Measurements from ENCODE around the gene SPATA18. TPM values are rescaled to one million over a fixed set of nuclear protein-coding genes. Genes with fewer than 3 reads are reported as not detected.
"Not testable (repeated sequence)": the region's sequence is repeated elsewhere in the genome, so short reads cannot be mapped to it uniquely, and the experiment has no call there.

Gene SPATA18
- total RNA-seq, 1 experiment from 2014 or later, result 0.37 TPM

DNA sequence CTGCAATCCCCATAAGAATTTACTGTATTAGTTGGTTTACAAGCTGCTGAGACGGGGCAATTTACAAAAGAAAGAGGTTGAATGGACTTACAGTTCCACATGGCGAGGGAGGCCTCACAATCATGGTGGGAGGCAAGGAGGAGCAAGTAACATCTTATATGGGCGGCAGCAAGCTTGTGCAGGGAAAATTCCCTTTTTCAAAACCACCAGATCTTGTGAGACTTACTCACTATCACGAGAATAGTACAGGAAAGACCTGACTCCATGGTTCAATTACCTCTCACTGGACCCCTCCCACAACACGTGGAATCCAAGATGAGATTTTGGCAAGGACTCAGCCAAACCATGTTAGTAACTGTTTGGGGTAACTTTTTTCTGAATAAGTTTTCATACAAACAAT, 1.8 kb upstream of the SPATA18 start:
- DNase-seq (ENCODE audit: low spot score), result no peak
- in situ Hi-C loops (cut with HindIII; ENCODE audit: low sequenced_read_pairs), result no loop called here

DNA sequence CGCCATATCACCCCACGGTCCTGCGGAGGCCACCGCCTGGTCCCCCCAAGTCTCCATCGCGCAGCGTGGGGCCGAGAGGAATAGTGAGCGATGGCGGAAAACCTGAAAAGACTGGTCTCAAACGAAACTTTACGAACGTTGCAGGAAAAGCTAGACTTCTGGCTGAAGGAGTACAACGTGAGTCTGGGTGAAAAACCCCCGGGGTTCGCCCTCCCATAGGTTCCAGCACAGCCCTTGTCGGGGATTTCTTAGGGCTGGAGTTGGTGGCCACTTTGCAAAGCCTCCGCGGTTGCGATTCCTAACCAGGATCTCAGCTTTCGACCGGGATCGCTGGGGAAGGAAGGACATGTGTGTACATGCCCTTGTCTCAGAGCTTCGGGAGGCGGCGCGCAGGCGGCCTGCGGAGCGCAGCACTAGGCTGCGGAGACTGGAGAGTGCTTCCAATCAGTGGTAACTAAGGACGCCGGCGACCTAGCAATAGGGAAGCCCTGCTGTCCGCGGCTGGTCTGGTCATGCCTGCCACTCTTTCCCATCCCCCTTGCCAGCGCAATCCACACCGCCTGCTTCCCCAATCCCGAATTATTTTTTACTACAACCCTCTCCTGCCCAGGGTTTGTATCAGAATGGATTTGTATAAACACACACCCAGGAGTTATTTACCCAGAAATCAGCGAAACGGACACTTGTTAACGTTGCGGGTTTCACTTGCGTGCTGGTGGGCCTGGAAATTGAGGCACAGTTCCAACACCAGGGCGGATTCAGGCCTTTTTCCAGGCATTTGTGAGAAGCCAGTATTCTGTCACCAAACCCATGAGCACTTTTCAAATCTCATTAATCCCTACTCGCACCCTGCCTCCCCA, 741 bp downstream of the SPATA18 start:
- peak; percentile 53 for DNase-seq (ENCODE audit: low spot score)
- in situ Hi-C loops (cut with HindIII; ENCODE audit: low sequenced_read_pairs), result no loop called here

GRCh38 chr4:52052475-52052780, 1.3 kb downstream of the SPATA18 start:
- in situ Hi-C loops (cut with HindIII; ENCODE audit: low sequenced_read_pairs), result no loop called here
- no peak for DNase-seq (ENCODE audit: low spot score)

- in situ Hi-C loops (cut with HindIII; ENCODE audit: low sequenced_read_pairs), result no loop called here
- DNase-seq (ENCODE audit: low spot score), result no peak
These were observed 3.1 kb downstream of the SPATA18 start for GRCh38 chr4:52054254-52054653.

DNA sequence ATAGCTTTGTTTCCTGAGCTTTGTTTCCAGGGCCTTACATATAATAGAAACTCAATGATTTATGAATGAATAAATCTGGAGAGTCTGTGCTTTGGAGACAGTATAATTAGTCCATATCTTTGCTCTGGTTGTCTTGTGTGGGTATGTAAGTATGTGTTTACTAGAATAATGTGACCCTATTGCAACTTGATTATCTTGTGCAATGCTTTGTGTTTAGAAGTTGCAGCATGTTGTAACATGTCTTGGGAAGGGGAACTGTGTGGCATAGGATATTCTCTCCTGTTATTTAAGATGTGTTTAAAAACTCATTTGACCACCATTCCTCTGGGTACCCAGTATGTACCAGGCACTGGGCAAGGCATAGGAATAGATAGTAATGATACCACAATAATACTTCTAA, 6.1 kb downstream of the SPATA18 start:
- DNase-seq (ENCODE audit: low spot score), result no peak
- in situ Hi-C loops (cut with HindIII; ENCODE audit: low sequenced_read_pairs), result no loop called here

DNA sequence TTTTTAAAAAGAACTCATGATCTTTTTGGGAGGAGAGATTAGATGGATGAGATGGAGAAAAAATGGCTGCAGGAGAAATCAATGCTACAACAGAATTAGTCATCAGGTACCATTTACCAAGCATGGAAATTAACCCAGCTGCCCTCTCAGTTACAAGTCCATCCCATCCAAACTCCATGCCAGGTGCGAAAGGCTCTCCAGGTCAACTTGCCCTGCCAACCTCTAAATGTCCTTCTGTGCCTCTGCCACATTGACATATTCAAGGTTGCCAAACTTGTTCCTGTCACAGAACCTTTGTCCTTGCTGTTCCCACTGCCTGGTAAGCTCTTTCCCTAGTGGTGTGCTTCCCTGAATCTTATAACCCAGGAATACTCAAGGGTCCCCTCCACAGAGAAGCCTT, 7.2 kb downstream of the SPATA18 start:
- in situ Hi-C loops (cut with HindIII; ENCODE audit: low sequenced_read_pairs), result no loop called here
- no peak for DNase-seq (ENCODE audit: low spot score)

DNA sequence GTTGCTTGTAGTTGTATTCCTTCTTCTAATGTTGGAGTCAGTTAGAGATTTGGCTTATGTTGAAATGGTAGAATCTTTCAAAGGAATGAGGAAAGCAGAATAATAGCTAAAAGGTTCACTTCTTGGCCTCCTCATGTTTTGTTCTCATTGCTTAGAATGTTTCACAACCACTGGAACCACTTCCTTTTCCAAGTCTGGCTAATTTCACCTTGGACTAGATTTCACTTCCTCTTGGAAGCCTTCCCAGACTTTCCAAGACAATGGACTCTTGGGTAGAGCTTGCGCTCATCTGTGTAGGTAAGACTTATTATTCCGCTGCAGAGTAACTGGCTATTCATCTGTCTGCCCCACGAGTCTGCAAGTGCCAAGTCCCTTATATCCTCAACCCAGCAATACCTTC, 8.3 kb downstream of the SPATA18 start:
- in situ Hi-C loops (cut with HindIII; ENCODE audit: low sequenced_read_pairs), result no loop called here
- no peak for DNase-seq (ENCODE audit: low spot score)

- in situ Hi-C loops (cut with HindIII; ENCODE audit: low sequenced_read_pairs), result no loop called here
- no peak for DNase-seq (ENCODE audit: low spot score)
These were observed 18.5 kb downstream of the SPATA18 start for GRCh38 chr4:52069571-52069970.

- in situ Hi-C loops (cut with HindIII; ENCODE audit: low sequenced_read_pairs), result no loop called here
- DNase-seq (ENCODE audit: low spot score), result no peak
These were observed 20.9 kb downstream of the SPATA18 start for GRCh38 chr4:52071791-52072546.

DNA sequence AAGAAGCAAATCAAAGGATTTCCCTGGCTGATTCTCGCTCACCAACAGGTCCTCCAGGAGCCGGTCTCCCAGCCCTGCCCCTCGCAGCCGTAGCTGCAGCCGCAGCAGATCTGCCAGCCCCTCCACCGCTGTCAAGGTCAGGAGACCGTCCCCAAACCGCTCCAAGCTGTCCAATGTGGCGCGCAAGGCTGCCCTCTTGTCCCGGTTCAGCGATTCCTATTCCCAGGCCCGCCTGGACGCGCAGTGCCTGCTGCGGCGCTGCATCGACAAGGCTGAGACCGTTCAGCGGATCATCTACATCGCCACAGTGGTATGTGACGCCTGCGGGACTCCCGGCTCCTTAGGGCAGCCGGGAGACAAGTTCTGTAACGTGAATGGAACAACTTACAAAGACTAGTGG, 25.6 kb downstream of the SPATA18 start:
- DNase-seq (ENCODE audit: low spot score), result no peak

GRCh38 chr4:52079659-52080058, 28.6 kb downstream of the SPATA18 start:
- in situ Hi-C loops (cut with HindIII; ENCODE audit: low sequenced_read_pairs), result no loop called here
- DNase-seq (ENCODE audit: low spot score), result no peak

More for the DNA sequence above, 25.6 kb downstream of the SPATA18 start:
- in situ Hi-C loops (cut with HindIII; ENCODE audit: low sequenced_read_pairs), result no loop called here

DNA sequence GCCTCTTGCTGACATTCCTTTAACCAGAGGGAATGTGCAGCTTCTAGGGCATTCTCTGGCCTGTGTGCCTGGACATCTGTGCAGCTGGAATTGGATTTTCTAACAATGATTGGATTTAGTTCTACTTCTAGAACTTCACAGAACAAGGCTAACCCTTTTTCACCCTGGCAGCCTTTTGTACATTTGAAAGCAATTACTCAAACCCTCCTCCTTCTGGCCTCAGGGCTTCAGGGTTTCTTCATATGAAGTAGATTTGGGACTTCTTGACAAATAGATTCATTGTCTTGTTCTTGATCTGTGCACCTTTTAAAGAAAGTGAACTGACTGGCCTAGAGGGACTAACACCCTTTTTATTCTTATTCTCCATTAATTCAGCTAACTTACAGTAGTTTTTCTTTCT, 30.1 kb downstream of the SPATA18 start:
- in situ Hi-C loops (cut with HindIII; ENCODE audit: low sequenced_read_pairs), result no loop called here

DNA sequence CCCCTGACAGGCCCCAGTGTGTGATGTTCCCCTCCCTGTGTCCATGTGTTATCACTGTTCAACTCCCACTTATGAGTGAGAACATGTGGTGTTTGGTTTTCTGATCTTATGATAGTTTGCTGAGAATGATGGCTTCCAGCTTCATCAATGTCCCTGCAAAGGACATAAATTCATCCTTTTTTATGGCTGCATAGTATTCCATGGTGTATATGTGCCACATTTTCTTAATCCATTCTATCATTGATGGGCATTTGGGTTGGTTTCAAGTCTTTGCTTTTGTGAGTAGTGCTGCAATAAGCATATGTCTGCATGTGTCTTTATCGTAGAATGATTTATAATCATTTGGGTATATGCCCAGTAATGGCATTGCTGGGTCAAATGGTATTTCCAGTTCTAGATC, 35.3 kb downstream of the SPATA18 start:
- DNase-seq (ENCODE audit: low spot score); in situ Hi-C loops (cut with HindIII; ENCODE audit: low sequenced_read_pairs): not testable (repeated sequence)

More for the DNA sequence above, 30.1 kb downstream of the SPATA18 start:
- DNase-seq (ENCODE audit: low spot score), result no peak

DNA sequence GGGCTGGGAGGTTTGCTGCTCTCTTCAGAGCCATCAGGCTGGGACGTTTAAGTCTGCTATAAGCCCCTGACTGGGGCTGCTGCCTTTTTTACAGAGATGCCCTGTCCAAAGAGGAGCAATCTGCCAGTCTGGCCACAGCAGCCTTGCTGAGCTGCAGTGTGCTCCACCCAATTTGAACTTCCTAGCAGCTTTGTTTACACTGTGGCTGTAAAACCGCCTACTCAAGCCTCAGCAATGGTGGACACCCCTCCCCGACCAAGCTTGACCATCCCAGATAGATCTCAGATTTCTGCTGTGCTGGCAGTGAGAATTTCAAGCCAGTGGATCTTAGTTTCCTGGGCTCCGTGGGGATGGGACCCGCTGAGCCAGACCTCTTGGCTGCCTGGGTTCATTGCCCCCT, 40.7 kb downstream of the SPATA18 start:
- DNase-seq (ENCODE audit: low spot score), result no peak
- in situ Hi-C loops (cut with HindIII; ENCODE audit: low sequenced_read_pairs), result no loop called here

DNA sequence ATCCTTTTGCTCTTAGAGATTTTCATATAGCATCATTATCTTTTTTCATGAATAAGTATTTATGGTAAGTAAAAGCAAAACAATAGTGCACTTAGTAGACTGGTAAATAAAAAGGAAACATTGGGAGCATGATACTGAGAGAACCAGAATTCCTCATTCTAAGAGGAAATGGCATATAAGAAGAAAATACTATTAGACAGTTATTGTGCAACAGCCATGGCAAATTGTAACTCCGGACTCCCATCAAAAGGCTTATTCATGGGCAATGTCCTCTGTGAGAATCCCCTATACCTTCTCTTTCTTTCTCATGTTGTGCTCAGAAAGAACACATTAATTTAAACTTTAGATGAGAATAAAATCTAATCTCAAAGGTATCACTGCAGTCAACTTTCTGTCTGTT, 42.4 kb downstream of the SPATA18 start:
- in situ Hi-C loops (cut with HindIII; ENCODE audit: low sequenced_read_pairs), result no loop called here

DNA sequence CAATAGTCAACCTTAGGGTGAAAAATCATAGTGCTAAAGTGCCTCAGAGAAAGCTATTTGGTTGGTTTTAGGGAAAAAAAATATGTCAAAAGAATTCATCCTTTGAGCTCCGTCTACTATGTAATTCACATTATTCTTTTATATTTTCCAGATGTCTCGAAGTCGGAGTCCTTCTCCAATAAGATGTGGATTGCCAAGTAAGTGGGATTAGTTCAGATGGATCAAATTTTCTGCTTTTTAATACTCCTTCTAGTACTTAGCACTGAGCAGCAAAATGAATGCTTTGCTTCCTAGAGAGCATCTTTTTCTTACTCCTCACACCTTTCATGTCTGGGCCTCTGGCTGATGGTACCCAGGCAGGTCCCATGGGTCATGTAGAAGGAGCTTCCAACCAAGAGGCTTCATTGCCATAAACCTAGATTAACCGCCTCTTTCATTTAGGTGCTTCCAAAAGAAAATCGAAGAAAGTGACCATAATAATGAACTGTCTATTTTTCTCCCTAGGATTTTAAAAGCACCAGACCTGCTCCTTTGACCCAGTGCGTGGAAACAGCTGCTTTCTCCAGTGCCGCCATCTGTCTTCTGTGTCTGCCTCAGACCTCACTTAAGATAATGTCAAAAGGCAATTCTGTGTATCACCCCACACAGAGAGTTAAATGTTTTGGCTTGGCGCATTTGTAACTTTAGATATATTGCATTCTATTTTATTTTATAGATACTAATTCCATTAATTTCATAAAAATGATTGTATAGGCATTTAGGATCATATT, 43.5 kb downstream of the SPATA18 start:
- no peak for DNase-seq (ENCODE audit: low spot score)
- in situ Hi-C loops (cut with HindIII; ENCODE audit: low sequenced_read_pairs), result no loop called here

More for the DNA sequence above, 42.4 kb downstream of the SPATA18 start:
- DNase-seq (ENCODE audit: low spot score), result no peak

DNA sequence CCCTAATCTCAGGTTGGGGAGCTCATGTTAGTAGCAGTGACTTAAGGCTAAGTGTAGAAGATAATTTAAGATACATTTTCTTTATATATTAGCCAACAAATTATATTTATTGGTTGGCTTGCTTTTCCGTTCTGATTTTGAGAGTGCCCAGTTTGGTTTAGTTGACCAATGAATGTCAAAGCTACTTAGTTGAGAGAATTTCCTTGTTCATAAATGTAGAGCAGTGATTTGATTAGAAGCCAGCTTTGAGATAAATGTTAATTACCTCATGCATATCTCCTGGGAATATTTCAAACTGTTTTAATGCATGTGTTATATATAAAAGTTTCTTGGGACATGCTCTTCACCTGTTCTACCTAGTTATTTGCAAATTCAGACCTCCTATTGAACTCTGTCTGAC, 44.3 kb downstream of the SPATA18 start:
- DNase-seq (ENCODE audit: low spot score), result no peak
- in situ Hi-C loops (cut with HindIII; ENCODE audit: low sequenced_read_pairs), result no loop called here

GRCh38 chr4:52096048-52096447, 44.9 kb downstream of the SPATA18 start:
- in situ Hi-C loops (cut with HindIII; ENCODE audit: low sequenced_read_pairs), result no loop called here

DNA sequence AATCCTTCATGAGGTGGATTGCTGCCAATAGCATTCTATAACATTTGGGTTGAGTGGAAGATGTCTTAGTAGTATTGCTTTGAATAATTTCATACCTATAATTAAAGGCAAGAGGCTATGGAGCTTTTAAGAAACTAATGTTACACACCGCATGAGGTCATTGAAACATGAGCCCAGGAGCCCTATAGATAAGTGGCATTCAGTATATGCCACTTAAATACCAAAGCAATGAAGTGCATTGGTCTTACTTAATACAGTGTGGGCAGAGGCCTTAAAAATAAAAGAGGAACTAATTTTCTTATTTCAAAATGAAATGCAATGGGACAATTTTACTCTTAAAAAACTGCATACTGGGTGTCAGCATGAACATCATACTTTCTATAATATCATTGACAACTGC, 47.5 kb downstream of the SPATA18 start:
- in situ Hi-C loops (cut with HindIII; ENCODE audit: low sequenced_read_pairs), result no loop called here
- no peak for DNase-seq (ENCODE audit: low spot score)

More at GRCh38 chr4:52096048-52096447, 44.9 kb downstream of the SPATA18 start:
- no peak for DNase-seq (ENCODE audit: low spot score)
